ENCODE results near the gene PAX2.
"Not testable (repeated sequence)": the region's sequence is repeated elsewhere in the genome, so short reads cannot be mapped to it uniquely, and the experiment has no call there.

The PAX2 gene

GRCh38 chr10:100744987-100745881 is at the start of gene PAX2:
TSS of gene PAX2 (plus strand) at chr10:100745582. CDS start at chr10:100746261, 679 bp downstream.
- DNase-seq (ENCODE audit: low read depth in 4 of 4, low spot score in 1 of 4), result no peak

- no peak for DNase-seq (ENCODE audit: low read depth in 4 of 4, low spot score in 1 of 4)
Measured at GRCh38 chr10:100696477-100696901, 48.9 kb upstream of the PAX2 start.

GRCh38 chr10:100697070-100697469 is 48.3 kb upstream of the PAX2 start:
- DNase-seq (ENCODE audit: low read depth in 4 of 4, low spot score in 1 of 4), result no peak

GRCh38 chr10:100697631-100698030 is 47.8 kb upstream of the PAX2 start:
- no peak for DNase-seq (ENCODE audit: low read depth in 4 of 4, low spot score in 1 of 4)

- not testable (repeated sequence) for DNase-seq (ENCODE audit: low read depth in 4 of 4, low spot score in 1 of 4)
Measured at GRCh38 chr10:100701704-100702103, 43.7 kb upstream of the PAX2 start.

- no peak for DNase-seq (ENCODE audit: low read depth in 4 of 4, low spot score in 1 of 4)
Measured at GRCh38 chr10:100705139-100705538, 40.2 kb upstream of the PAX2 start.

- DNase-seq (ENCODE audit: low read depth in 4 of 4, low spot score in 1 of 4), result no peak
Measured at GRCh38 chr10:100707261-100707848, 38.0 kb upstream of the PAX2 start.

- DNase-seq (ENCODE audit: low read depth in 4 of 4, low spot score in 1 of 4), result no peak
Measured at GRCh38 chr10:100709146-100710082, 36.0 kb upstream of the PAX2 start.

- DNase-seq (ENCODE audit: low read depth in 4 of 4, low spot score in 1 of 4), result no peak
Measured at GRCh38 chr10:100710151-100710871, 35.1 kb upstream of the PAX2 start.

GRCh38 chr10:100713049-100713858 is 32.1 kb upstream of the PAX2 start:
- no peak for DNase-seq (ENCODE audit: low read depth in 4 of 4, low spot score in 1 of 4)

- no peak for DNase-seq (ENCODE audit: low read depth in 4 of 4, low spot score in 1 of 4)
Measured at GRCh38 chr10:100713859-100714565, 31.4 kb upstream of the PAX2 start.

- no peak for DNase-seq (ENCODE audit: low read depth in 4 of 4, low spot score in 1 of 4)
Measured at GRCh38 chr10:100714566-100714950, 30.8 kb upstream of the PAX2 start.

- no peak for DNase-seq (ENCODE audit: low read depth in 4 of 4, low spot score in 1 of 4)
Measured at GRCh38 chr10:100715101-100715444, 30.3 kb upstream of the PAX2 start.

GRCh38 chr10:100715445-100716385 is 29.7 kb upstream of the PAX2 start:
- DNase-seq (ENCODE audit: low read depth in 4 of 4, low spot score in 1 of 4), result no peak

GRCh38 chr10:100717166-100717565 is 28.2 kb upstream of the PAX2 start:
- DNase-seq (ENCODE audit: low read depth in 4 of 4, low spot score in 1 of 4), result no peak

GRCh38 chr10:100718197-100718742 is 27.1 kb upstream of the PAX2 start:
- no peak for DNase-seq (ENCODE audit: low read depth in 4 of 4, low spot score in 1 of 4)

- DNase-seq (ENCODE audit: low read depth in 4 of 4, low spot score in 1 of 4), result no peak
Measured at GRCh38 chr10:100723180-100723579, 22.2 kb upstream of the PAX2 start.
